BJ (cell line): ENCODE measurements around the gene DYNC1H1. TPM values are rescaled to one million over a fixed set of nuclear protein-coding genes. Genes with fewer than 3 reads are reported as not detected.

Source experiments
- CTCF ChIA-PET: fragments of 350-600 bp; formaldehyde crosslinking; extraction: SDS; loops from one replicate; lab custom pipeline; 2021; ENCODE audit warnings: antibody characterized with exemption, inconsistent platforms; lab: Yijun Ruan, JAX
- POLR2A ChIA-PET: fragments of 300-600 bp; sonication (Branson Sonifier 250); formaldehyde crosslinking; extraction: SDS; loops from one replicate; lab custom pipeline; 2021; ENCODE audit warnings: antibody characterized with exemption; lab: Charles Lee
- DNase-seq: peaks from one replicate; pipeline ENCODE4 v3.0.0-alpha.2; 2011; ENCODE audit warnings: low read depth
- H3K27me3 ChIP-seq: 2 replicates; pipeline ENCODE4 v1.6.0; 2011; ENCODE audit warnings: low read length; ENCODE audit not compliant: control insufficient read depth, insufficient read depth
- H3K36me3 ChIP-seq: 2 replicates; pipeline ENCODE4 v1.5.1; 2011; ENCODE audit warnings: low read length; ENCODE audit not compliant: control insufficient read depth, insufficient read depth
- H3K4me3 ChIP-seq: 2 replicates; pipeline ENCODE4 v1.5.1; 2011; ENCODE audit warnings: low read depth, mild to moderate bottlenecking, control low read depth, low read length
- polyA plus RNA-seq: library from polyadenylated mRNA; depleted of rRNA; stranded (reverse); fragments of >200 nt; gene quantifications from 2 replicates; pipeline ENCODE4 v1.2.3, GENCODE V29; 2011
- TF ChIP-seq, protein P1 (sequence below): IDR thresholded peaks from 2 replicates; pipeline ENCODE4 v1.5.1; 2011; ENCODE audit warnings: low read depth, mild to moderate bottlenecking, control low read depth, inconsistent platforms, low read length, moderate library complexity; ENCODE audit not compliant: insufficient read depth

The DYNC1H1 gene
- polyA plus RNA-seq, 1 experiment, result 139 TPM

DNA sequence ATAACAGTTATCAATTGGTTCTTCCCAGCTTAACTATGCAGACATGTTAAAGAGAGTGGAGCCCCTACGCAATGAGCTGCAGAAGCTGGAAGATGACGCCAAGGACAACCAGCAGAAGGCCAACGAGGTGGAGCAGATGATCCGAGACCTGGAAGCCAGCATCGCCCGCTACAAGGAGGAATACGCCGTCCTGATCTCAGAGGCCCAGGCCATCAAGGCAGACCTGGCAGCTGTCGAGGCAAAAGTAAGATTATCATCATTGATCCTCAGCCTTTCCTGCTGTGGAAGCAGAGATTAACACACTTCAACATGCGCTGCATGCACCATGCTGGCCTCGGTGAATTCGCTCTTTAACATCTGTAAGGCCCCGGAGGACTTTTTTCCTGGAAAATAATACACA, 68.9 kb downstream of the DYNC1H1 start:
- CTCF ChIA-PET, result interaction anchor here (1.0 to 2.4 kb wide), 4 partner anchors 63 to 281 kb away, joined by 3 to 10 read pairs (median 4); no protein-coding TSS in a partner anchor
- peaks cover 47% of the 10 kb centered on the region for H3K36me3 ChIP-seq
- POLR2A ChIA-PET, result no interaction called here

DNA sequence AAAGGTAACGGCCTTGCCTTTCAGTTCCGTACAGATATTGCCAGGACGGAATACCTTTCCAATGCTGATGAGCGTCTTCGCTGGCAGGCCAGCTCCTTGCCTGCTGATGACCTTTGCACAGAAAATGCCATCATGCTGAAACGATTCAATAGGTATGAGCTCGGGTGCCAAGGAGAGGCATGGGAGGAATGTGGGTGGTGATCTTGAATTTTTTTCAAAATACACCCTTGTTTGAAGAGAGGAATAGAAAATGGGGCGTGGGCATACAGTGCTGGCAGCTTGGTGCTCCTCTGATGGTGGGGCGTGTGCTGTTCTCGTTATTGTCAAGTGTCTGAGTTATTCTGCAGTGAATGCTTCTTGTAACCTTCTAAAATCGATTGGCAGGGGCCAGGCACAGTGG, 69.9 kb downstream of the DYNC1H1 start:
- CTCF ChIA-PET, result interaction anchor here (1.1 to 1.5 kb wide), 2 partner anchors 39 to 280 kb away, joined by 3 read pairs; no protein-coding TSS in a partner anchor
- POLR2A ChIA-PET, result no interaction called here
- no peak for DNase-seq

More for the DNA sequence above, 68.9 kb downstream of the DYNC1H1 start:
- DNase-seq, result no peak
- Histone ChIP-seq H3K4me3 (no peak overlapping the region), H3K27me3 (no peaks in the 10 kb centered on the region)
- TF ChIP-seq, protein P1, sequence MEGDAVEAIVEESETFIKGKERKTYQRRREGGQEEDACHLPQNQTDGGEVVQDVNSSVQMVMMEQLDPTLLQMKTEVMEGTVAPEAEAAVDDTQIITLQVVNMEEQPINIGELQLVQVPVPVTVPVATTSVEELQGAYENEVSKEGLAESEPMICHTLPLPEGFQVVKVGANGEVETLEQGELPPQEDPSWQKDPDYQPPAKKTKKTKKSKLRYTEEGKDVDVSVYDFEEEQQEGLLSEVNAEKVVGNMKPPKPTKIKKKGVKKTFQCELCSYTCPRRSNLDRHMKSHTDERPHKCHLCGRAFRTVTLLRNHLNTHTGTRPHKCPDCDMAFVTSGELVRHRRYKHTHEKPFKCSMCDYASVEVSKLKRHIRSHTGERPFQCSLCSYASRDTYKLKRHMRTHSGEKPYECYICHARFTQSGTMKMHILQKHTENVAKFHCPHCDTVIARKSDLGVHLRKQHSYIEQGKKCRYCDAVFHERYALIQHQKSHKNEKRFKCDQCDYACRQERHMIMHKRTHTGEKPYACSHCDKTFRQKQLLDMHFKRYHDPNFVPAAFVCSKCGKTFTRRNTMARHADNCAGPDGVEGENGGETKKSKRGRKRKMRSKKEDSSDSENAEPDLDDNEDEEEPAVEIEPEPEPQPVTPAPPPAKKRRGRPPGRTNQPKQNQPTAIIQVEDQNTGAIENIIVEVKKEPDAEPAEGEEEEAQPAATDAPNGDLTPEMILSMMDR, result no peak

DNA sequence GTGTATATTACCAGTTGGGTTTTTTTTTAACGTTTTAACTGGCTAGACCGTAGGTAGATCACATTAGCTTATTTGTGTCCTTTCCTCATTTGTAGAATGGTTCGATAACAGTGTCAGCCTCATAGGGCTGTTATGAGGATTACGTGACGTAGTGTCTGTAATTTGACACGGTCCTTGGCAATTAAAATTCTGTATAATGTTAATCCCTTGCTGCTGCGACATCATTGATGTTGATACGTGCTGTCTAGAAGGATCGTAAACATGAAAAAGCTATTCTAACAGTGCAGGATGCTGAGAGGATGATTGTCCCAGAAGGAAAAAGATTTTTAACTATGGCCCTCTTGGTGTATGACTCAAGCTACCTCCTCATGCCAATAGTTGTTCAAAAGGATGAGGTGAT, 71.5 kb downstream of the DYNC1H1 start:
- Histone ChIP-seq H3K27me3 (no peaks in the 10 kb centered on the region), H3K4me3 (no peak overlapping the region), H3K36me3 (peaks cover 50% of the 10 kb centered on the region)
- TF ChIP-seq, protein P1, result no peak
- POLR2A ChIA-PET, result no interaction called here
- no peak for DNase-seq
- CTCF ChIA-PET, result interaction anchor here (0.9 to 1.2 kb wide), 2 partner anchors 60 to 265 kb away, joined by 3 read pairs; no protein-coding TSS in a partner anchor

More for the DNA sequence above, 69.9 kb downstream of the DYNC1H1 start:
- H3K36me3 ChIP-seq, result peaks cover 51% of the 10 kb centered on the region
- no peak overlapping the region for H3K4me3 ChIP-seq
- TF ChIP-seq, protein P1, result no peak
- no peaks in the 10 kb centered on the region for H3K27me3 ChIP-seq

DNA sequence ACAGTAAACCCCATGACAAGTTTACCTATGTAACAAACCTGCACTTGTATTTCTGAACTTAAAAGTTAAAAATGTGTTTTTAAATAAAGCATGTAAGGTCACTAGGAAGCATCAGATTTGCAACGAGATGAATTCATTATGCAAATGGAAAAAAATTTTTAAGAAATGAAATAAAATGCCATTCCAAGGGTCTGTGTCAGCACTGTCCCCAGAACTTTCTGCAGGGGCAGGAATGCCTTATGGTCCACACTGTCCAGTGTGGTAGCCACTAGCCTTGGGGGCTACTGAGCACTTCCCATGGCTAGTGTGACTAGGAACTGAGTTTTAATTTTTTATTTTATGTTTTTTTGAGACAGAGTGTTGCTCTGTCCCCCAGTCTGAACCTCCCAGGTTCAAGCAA, 73.3 kb downstream of the DYNC1H1 start:
- CTCF ChIA-PET, result no interaction called here
- TF ChIP-seq, protein P1, result no peak
- POLR2A ChIA-PET, result no interaction called here
- Histone ChIP-seq H3K4me3 (no peak overlapping the region), H3K27me3 (no peaks in the 10 kb centered on the region), H3K36me3 (peaks cover 58% of the 10 kb centered on the region)
- no peak for DNase-seq

DNA sequence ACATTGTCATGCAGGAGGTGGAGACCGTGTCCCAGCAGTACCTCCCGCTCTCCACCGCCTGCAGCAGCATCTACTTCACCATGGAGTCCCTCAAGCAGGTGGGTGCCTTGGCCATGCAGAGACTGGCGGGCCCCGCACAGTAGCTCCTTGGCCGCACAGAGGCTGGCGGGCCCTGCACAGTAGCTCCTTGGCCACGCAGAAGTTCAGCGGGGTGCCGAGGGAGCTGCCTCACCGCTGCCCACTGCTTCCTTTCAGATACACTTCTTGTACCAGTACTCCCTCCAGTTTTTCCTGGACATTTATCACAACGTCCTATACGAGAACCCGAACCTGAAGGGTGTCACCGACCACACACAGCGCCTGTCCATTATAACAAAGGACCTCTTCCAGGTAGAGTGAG, 74.8 kb downstream of the DYNC1H1 start:
- ChIA-PET POLR2A (no interaction called here), CTCF (no interaction called here)
- no peaks in the 10 kb centered on the region for H3K27me3 ChIP-seq
- TF ChIP-seq, protein P1, result no peak
- no peak overlapping the region for H3K4me3 ChIP-seq
- no peak for DNase-seq
- peaks cover 56% of the 10 kb centered on the region for H3K36me3 ChIP-seq
